K562 (cell line): ENCODE data around the gene FCSK. TPM values are rescaled to one million over a fixed set of nuclear protein-coding genes. Genes with fewer than 3 reads are reported as not detected.

ENCODE experiments used
- BDP1 ChIP-seq: IDR thresholded peaks from 3 replicates; pipeline ENCODE4 v1.6.1; 2011; ENCODE audit not compliant: insufficient read length, insufficient read depth
- EP400 ChIP-seq: fragments of 450-650 bp; IDR thresholded peaks from 2 replicates; pipeline ENCODE4 v1.6.1; 2017; ENCODE audit warnings: antibody characterized with exemption, mild to moderate bottlenecking, moderate library complexity
- HCFC1 ChIP-seq: IDR thresholded peaks from 2 replicates; pipeline ENCODE4 v1.6.1; 2012; ENCODE audit warnings: low read depth, low read length, improper control_type of control experiment
- JUN ChIP-seq, 2 experiments: sonication (generic) in 1 of 2; formaldehyde crosslinking in 1 of 2; IDR thresholded peaks; 2 replicates each; pipeline versions ENCODE4 v1.6.1 to v1.8.0; 2012 to 2022; ENCODE audit warnings: borderline replicate concordance in 2 of 2, mild to moderate bottlenecking in 2 of 2, improper control_type of control experiment in 1 of 2, low read depth in 1 of 2, low read length in 1 of 2, missing genetic modification reagents in 1 of 2
- KHSRP ChIP-seq: fragments of 450-650 bp; IDR thresholded peaks from 2 replicates; pipeline ENCODE4 v1.6.1; 2017
- NONO ChIP-seq, 2 experiments: fragments of 200-400 bp in 1 of 2; fragments of 450-650 bp in 1 of 2; formaldehyde crosslinking in 1 of 2; IDR thresholded peaks; 2 replicates each; pipeline ENCODE4 v1.6.1; 2017; ENCODE audit warnings: low read depth in 2 of 2, mild to moderate bottlenecking in 2 of 2, moderate library complexity in 2 of 2, low read length in 1 of 2
- NR2C2 ChIP-seq, 2 experiments: fragments of 200-800 bp in 1 of 2; sonication (Bioruptor generic) in 1 of 2; sonication (generic) in 1 of 2; formaldehyde crosslinking in 1 of 2; IDR thresholded peaks; 2 replicates each; pipeline versions ENCODE4 v1.6.1 to v1.8.0; 2016 to 2022; ENCODE audit warnings: mild to moderate bottlenecking in 1 of 2, missing compliant biosample characterization in 1 of 2, missing genetic modification characterization in 1 of 2, missing genetic modification reagents in 1 of 2
- NR2F6 ChIP-seq: fragments of 450-650 bp; formaldehyde crosslinking; IDR thresholded peaks from 2 replicates; pipeline ENCODE4 v1.4.0; 2020; ENCODE audit warnings: mild to moderate bottlenecking
- POLR2AphosphoS5 ChIP-seq: IDR thresholded peaks from 2 replicates; pipeline ENCODE4 v1.6.1; 2011; ENCODE audit warnings: mild to moderate bottlenecking, low read depth, low read length, moderate library complexity; ENCODE audit not compliant: control insufficient read depth, insufficient read depth
- POLR2G ChIP-seq: fragments of 200-400 bp; formaldehyde crosslinking; IDR thresholded peaks from 2 replicates; pipeline ENCODE4 v1.6.1; 2017; ENCODE audit warnings: low read depth, mild to moderate bottlenecking, antibody characterized with exemption, low read length, moderate library complexity
- PPARD ChIP-seq: fragments of 250-450 bp; sonication (Bioruptor Pico); IDR thresholded peaks from 2 replicates; pipeline ENCODE4 v1.8.0; 2022; ENCODE audit warnings: inconsistent platforms, mild to moderate bottlenecking, moderate library complexity
- PTRF ChIP-seq: fragments of 450-650 bp; IDR thresholded peaks from 2 replicates; pipeline ENCODE4 v1.6.1; 2016; ENCODE audit warnings: mild to moderate bottlenecking, missing genetic modification characterization, missing compliant biosample characterization
- PURB ChIP-seq: sonication (generic); formaldehyde crosslinking; IDR thresholded peaks from 2 replicates; pipeline ENCODE4 v1.9.0; 2021; ENCODE audit warnings: low read depth, mild to moderate bottlenecking, missing genetic modification reagents
- TEAD2 ChIP-seq: fragments of 450-650 bp; IDR thresholded peaks from 2 replicates; pipeline ENCODE4 v1.6.1; 2016; ENCODE audit warnings: missing genetic modification characterization, control low read depth, missing compliant biosample characterization
- ZNF133 ChIP-seq: fragments of 250-450 bp; sonication (Bioruptor Pico); IDR thresholded peaks from 2 replicates; pipeline ENCODE4 v1.4.0; 2020; ENCODE audit warnings: mild to moderate bottlenecking
- ZNF143 ChIP-seq: sonication (generic); formaldehyde crosslinking; IDR thresholded peaks from 2 replicates; pipeline ENCODE4 v1.9.0; 2022; ENCODE audit warnings: mild to moderate bottlenecking, missing genetic modification reagents
- ZNF445 ChIP-seq: fragments of 250-450 bp; sonication (Bioruptor Pico); IDR thresholded peaks from 2 replicates; pipeline ENCODE4 v1.4.0; 2020; ENCODE audit warnings: low read depth, mild to moderate bottlenecking, moderate library complexity
- polyA plus RNA-seq, 8 experiments: library from polyadenylated mRNA; depleted of rRNA in 4 of 8; stranded (reverse) in 5 of 8; unstranded in 3 of 8; fragments of >200 nt; fragmentation: Nextera tagmentation in 2 of 8; fragmentation: Illumina TruSeq in 1 of 8; extraction: Ambion mirVana in 2 of 8; extraction: Trizol in 1 of 8; gene quantifications; 2 replicates each; pipeline versions ENCODE4 v1.2.1 to v1.2.3, GENCODE V29; 2011 to 2014; ENCODE audit warnings: inconsistent platforms in 1 of 8, missing spikeins in 1 of 8
- total RNA-seq, 7 experiments: library from RNA; depleted of rRNA in 6 of 7; stranded (reverse); fragments of >200 nt in 6 of 7; fragmentation: Illumina TruSeq in 2 of 7; extraction: Trizol in 2 of 7; gene quantifications; 2 replicates each; pipeline versions ENCODE4 v1.2.1 to v1.2.3, GENCODE V29; 2011 to 2021; ENCODE audit warnings: low replicate concordance in 1 of 7
- TF ChIP-seq, protein P1 (sequence below): fragments of 250-450 bp; sonication (Bioruptor Pico); IDR thresholded peaks from 2 replicates; pipeline ENCODE4 v1.4.0; 2020; ENCODE audit warnings: mild to moderate bottlenecking, moderate library complexity
- TF ChIP-seq, protein P2 (sequence below): sonication (generic); formaldehyde crosslinking; IDR thresholded peaks from 2 replicates; pipeline ENCODE4 v1.8.0; 2022; ENCODE audit warnings: mild to moderate bottlenecking, missing genetic modification reagents, borderline replicate concordance
- TF ChIP-seq, protein P3 (sequence below): IDR thresholded peaks from 2 replicates; pipeline ENCODE4 v1.6.1; 2012; ENCODE audit warnings: low read depth, low read length, improper control_type of control experiment, borderline replicate concordance

The FCSK gene
- total and polyA plus RNA-seq, 9 of the 15 experiments (the other 6 are each of a cell fraction or from before 2014, with no cell fraction given) = 0.92 to 18.6 (median 8.3) TPM

DNA sequence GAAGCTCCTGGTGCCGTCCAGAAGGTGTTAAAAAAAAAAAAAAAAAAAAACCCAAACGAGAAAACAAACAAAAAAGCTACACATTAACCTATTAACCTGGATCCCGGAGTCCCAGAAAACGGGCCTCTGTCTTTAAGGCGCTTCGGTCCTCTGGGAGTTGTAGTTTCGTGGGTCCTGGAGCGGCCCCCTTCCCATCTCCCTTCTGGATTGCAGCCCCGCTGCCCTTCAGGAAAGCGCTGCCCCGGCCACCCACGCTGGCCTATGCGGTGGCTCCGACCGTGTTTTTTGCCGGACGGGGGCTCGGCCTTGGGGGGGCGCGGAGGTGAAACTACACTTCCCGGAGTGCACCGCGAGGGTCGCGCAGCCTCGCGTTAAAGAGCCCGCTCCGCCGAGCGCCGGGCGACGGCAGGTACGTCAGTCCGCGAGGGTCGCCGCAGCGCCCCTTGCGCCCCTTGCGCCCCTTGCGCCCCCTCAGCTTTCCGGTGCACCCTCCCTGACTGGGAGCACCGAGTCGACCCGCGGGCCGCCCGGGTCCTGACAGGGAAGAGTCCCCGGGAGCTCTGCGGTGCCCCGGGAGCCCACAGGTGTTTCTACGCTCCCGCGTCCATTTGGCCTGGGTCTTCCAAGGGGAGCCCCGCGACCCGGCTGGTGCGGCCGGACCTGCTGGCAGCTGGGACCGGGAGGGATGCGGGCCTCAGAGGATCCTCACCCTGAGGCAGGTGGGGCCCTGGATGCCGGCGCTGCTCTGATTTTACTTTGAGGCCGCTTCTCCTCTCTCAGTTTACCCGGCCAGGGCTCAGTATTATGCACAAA is at the start of gene FCSK (continued):
- TF ChIP-seq POLR2AphosphoS5 = no peak
- no peak for TF ChIP-seq KHSRP
- TF ChIP-seq, protein P1, sequence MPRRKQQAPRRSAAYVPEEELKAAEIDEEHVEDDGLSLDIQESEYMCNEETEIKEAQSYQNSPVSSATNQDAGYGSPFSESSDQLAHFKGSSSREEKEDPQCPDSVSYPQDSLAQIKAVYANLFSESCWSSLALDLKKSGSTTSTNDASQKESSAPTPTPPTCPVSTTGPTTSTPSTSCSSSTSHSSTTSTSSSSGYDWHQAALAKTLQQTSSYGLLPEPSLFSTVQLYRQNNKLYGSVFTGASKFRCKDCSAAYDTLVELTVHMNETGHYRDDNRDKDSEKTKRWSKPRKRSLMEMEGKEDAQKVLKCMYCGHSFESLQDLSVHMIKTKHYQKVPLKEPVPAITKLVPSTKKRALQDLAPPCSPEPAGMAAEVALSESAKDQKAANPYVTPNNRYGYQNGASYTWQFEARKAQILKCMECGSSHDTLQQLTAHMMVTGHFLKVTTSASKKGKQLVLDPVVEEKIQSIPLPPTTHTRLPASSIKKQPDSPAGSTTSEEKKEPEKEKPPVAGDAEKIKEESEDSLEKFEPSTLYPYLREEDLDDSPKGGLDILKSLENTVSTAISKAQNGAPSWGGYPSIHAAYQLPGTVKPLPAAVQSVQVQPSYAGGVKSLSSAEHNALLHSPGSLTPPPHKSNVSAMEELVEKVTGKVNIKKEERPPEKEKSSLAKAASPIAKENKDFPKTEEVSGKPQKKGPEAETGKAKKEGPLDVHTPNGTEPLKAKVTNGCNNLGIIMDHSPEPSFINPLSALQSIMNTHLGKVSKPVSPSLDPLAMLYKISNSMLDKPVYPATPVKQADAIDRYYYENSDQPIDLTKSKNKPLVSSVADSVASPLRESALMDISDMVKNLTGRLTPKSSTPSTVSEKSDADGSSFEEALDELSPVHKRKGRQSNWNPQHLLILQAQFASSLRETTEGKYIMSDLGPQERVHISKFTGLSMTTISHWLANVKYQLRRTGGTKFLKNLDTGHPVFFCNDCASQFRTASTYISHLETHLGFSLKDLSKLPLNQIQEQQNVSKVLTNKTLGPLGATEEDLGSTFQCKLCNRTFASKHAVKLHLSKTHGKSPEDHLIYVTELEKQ (CRISPR knock-in tag) = no peak
- TF ChIP-seq TEAD2 (tag) = no peak
- peak; percentile 89 for TF ChIP-seq HCFC1
- TF ChIP-seq NR2F6 (CRISPR knock-in tag) = no peak
- no peak for TF ChIP-seq ZNF445 (CRISPR knock-in tag)
- no peak for TF ChIP-seq NONO (IDR thresholded peaks at IDR 0.05; ENCODE audit: low read depth in 2 of 2, low read length in 1 of 2)
- peak; percentile 77 for TF ChIP-seq POLR2G
- TF ChIP-seq PURB (CRISPR knock-in tag) = no peak
- TF ChIP-seq, protein P2, sequence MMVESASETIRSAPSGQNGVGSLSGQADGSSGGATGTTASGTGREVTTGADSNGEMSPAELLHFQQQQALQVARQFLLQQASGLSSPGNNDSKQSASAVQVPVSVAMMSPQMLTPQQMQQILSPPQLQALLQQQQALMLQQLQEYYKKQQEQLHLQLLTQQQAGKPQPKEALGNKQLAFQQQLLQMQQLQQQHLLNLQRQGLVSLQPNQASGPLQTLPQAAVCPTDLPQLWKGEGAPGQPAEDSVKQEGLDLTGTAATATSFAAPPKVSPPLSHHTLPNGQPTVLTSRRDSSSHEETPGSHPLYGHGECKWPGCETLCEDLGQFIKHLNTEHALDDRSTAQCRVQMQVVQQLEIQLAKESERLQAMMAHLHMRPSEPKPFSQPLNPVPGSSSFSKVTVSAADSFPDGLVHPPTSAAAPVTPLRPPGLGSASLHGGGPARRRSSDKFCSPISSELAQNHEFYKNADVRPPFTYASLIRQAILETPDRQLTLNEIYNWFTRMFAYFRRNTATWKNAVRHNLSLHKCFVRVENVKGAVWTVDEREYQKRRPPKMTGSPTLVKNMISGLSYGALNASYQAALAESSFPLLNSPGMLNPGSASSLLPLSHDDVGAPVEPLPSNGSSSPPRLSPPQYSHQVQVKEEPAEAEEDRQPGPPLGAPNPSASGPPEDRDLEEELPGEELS (CRISPR knock-in tag) = no peak
- TF ChIP-seq PTRF (tag) = no peak
- TF ChIP-seq JUN (IDR thresholded peaks at IDR 0.05; ENCODE audit: borderline replicate concordance, low read depth, low read length) = no peak
- TF ChIP-seq JUN (CRISPR knock-in tag; IDR thresholded peaks at IDR 0.05; ENCODE audit: borderline replicate concordance) = no peak
- TF ChIP-seq NR2C2 (CRISPR knock-in tag; IDR thresholded peaks at IDR 0.05) = 0 out of 2 replicates have a peak, but pooled peaks have one; percentile 41
- TF ChIP-seq NR2C2 (tag; IDR thresholded peaks at IDR 0.05) = peak; percentile 91
- peak; percentile 97 for TF ChIP-seq ZNF143
- no peak for TF ChIP-seq BDP1
- TF ChIP-seq PPARD (CRISPR knock-in tag) = no peak
- no peak; the same call in 1 of the 2 replicates for TF ChIP-seq EP400
- TF ChIP-seq, protein P3, sequence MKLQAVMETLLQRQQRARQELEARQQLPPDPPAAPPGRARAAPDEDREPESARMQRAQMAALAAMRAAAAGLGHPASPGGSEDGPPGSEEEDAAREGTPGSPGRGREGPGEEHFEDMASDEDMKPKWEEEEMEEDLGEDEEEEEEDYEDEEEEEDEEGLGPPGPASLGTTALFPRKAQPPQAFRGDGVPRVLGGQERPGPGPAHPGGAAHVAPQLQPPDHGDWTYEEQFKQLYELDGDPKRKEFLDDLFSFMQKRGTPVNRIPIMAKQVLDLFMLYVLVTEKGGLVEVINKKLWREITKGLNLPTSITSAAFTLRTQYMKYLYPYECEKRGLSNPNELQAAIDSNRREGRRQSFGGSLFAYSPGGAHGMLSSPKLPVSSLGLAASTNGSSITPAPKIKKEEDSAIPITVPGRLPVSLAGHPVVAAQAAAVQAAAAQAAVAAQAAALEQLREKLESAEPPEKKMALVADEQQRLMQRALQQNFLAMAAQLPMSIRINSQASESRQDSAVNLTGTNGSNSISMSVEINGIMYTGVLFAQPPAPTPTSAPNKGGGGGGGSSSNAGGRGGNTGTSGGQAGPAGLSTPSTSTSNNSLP = no peak
- TF ChIP-seq ZNF133 (CRISPR knock-in tag) = no peak
